Middle frontal gyrus (tissue), 1 donor: ENCODE measurements around the gene KLHDC7B.

Experiments used
- DNase-seq: peaks from one replicate; pipeline ENCODE4 v3.0.0-alpha.2; 2015; ENCODE audit warnings: low spot score; ENCODE audit errors: extremely low spot score

The KLHDC7B gene

DNA sequence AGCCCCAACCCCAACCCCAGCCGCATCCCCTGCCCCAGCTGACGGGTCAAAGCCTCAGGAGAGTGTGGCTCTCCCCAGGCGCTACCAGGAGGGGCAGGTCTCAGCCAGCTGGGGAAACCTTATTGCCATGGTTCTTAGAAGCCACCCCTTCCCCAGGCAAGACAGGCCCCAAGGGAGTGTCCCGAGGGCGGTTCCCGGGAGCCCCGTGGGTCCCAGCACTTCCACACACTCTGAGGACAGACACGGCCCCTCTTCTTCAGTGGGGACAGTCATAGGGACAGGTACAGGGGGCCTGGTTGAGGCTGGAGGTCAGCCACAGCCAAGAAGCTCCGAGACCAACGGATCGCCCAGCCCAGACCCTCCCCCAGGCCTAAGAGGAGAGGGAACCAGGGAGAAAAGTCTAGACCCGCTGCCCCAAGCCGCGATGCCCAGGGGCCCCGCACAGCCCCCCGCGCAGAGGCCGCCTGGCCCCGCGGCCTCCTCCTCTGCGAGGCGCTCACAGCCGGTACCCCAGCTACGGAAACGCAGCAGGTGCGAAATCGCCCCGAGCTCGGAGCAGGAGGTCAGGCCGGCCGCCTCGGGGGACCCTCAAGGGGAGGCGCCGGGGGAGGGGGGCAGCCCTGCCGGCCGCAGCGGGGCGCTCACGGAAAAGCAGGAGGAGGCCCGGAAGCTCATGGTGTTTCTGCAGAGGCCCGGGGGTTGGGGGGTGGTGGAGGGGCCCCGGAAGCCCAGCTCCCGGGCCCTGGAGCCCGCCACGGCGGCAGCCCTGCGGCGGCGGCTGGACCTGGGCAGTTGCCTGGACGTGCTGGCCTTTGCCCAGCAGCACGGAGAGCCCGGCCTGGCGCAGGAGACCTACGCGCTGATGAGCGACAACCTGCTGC is 2.6 kb downstream of the KLHDC7B start:
- DNase-seq: no peak

DNA sequence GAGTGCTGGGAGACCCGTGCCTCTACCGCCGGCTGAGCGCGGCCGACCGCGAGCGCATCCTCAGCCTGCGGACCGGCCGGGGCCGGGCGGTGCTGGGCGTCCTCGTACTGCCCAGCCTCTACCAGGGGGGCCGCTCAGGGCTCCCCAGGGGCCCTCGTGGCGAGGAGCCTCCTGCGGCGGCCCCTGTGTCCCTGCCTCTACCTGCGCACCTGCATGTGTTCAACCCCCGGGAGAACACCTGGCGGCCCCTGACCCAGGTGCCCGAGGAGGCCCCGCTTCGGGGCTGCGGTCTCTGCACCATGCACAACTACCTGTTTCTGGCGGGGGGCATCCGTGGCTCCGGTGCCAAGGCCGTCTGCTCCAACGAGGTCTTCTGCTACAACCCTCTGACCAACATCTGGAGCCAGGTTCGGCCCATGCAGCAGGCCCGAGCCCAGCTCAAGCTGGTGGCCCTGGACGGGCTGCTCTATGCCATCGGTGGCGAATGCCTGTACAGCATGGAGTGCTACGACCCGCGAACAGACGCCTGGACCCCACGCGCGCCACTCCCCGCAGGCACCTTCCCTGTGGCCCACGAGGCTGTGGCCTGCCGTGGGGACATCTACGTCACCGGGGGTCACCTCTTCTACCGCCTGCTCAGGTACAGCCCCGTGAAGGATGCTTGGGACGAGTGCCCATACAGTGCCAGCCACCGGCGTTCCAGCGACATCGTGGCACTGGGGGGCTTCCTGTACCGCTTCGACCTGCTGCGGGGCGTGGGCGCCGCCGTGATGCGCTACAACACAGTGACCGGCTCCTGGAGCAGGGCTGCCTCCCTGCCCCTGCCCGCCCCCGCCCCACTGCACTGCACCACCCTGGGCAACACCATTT is 3.5 kb downstream of the KLHDC7B start:
- no peak for DNase-seq

- no peak for DNase-seq
Observed at GRCh38 chr22:50550395-50550794, 4.7 kb downstream of the KLHDC7B start.

DNA sequence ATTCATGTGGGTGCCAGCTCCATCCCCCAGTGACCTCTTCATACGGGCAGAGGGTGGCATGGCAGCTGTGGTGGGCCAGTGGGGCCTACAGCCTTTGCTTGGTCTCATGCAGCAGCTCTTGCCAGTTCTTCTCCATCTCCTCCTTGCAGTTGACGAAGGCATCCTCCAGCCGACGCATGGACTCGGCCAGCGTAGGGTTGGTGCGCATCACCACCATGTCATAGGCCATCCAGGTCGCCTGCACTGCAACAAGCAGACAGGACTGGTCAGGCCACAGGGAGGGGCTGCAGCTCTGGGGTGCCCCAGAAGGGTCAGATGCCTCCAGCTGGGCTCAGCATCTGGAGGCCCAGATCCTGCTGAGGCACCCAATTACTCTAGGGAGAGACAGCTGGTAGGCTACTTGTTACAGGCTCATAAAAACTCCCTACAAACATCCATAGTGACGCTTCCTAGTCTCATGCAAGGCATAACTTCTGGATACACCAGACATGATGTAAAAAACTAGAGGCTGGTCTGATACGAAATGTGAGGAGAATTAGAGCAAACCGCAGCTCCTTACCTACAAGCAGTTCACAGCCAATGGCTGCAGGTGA is 5.6 kb downstream of the KLHDC7B start:
- no peak for DNase-seq

DNA sequence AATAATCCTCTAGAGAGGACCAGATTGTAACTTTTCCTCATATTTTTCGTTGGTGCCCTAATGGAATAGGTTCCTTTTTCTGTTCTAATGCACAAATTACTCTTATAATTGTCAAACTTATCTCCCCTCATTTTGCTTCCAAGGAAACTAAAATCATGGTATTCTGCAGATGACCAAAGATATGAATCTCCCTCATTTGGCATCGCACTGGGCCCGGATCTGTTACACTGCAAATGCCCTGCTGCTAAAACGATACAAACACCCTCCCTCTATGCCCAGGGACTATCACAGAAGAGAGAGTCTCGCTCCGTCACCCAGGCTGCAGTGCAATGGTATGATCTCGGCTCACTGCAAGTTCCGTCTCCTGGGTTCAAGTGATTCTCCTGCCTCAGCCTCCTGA is 7.6 kb downstream of the KLHDC7B start:
- DNase-seq: no peak

DNA sequence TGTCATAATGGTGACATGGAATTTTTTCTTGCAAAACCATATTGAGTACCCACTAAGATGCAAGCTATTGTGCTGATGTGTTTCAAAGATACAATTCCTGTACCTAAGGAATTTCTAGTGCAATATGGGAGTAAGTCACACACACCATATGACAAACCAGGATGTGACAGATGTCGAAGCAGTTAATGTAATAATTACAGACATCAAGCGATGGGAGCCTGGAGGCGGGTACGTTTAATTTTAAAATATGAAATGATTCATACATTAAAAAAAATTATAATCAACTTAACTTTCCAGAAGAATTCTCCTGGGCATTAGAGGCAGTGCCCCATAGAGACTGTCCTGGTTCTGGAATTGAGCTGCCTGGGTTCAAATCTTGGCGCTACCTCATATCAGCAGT is 11.0 kb downstream of the KLHDC7B start:
- no peak for DNase-seq

DNA sequence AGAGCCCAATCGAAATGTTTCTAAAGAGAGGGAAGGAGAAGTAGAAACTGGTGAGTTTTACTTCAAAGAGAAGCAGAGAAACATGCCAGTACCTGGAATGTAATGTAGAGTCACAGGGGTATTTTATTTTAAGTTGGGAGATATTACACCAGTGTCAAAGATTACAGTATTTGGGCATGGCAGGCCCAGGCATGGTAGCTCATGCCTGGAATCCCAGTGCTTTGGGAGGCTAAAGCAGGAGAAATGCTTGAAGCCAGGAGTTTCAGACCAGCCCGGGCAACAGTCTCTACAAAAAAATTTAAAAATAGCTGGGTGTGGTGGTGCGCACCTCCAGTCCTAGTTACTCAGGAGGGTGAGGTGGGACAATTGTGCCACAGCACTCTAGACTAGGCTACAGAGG is 14.3 kb downstream of the KLHDC7B start:
- DNase-seq: no peak

DNA sequence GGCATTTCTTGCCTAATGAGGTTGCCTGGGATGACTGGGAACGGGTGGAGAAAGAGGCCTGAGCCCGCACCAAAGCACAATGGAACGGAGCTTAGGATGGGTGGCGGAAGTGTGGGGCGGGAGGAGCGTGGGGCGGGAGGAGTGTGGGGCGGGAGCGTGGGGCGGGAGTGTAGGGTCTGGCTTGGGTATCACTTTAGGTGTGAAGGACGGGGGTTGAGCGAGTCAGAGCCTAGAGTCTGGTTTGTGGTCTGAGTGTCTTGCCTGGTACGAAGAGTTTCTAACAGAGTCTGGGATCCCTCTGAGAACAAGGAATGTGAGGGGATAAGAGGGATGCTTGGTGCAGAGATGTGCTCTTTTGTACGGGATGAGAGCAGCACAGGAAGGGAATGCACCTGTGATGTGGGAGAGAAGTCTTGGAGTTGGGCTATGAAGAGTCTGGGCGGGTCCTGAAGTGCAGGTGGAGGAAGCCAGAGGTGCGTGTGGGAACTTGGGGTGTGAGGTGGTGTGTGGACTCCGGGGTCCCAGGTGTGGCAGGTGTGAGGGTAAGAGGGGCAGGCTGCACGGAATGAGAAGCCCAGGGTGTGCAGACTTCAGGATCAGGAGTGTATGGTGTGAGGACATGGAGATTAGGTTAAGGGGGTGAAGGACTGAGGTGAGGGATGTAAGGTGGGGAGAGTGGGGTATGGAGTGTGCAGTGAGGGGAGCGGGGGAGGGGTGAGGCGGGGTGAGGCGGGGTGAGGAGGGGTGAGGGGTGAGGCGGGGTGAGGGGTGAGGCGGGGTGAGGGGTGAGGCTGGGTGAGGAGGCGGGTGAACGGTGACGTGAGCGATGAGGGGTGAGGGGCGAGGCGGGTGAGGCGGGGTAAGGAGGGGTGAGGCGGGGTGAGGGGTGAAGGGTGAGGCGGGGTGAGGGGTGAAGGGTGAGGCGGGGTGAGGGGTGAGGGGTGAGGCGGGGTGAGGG is 16.0 kb downstream of the KLHDC7B start:
- DNase-seq: no peak

GRCh38 chr22:50562523-50563412 is 17.1 kb downstream of the KLHDC7B start, which contains the start of gene SYCE3:
Gene SYCE3 (minus strand): TSS chr22:50562919. CDS start chr22:50556405, 6,514 bp downstream.
- DNase-seq: peak; percentile 93

DNA sequence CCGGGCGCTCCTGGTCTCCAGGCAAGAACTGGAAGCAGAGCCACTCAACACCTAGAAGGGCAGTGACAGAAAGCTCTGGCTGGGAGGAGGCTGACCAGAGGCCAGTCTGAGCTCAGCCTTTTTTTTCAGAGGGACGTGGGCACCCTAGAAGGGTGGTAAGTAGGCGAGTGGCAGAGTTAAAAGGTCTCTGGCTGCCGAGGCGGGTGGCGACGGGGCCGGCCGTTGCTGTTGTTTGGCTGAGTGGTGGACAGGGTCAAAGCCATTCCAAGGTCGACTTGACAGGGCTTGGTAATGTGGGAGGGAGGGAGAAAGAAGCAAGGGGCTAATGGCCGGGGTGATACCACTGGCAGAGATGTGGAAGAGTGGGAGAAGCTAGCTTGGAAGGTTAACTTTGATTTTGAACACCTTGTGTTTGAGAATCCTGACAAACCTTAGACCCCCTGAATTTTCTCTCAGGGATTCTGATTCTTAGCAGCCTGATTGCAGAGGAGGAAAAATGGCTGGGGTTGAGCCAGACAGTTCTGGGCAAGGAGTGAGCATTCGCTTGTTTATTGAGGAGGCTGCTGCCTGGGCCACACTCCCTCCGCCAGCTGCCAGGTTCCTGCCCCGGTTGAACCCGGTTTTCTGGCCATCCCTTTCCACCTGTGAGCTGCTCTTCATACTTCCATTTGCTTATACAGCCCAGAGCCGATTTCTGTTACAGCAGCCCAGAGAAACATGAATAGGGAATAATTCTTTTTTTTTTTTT is 17.9 kb downstream of the KLHDC7B start:
- no peak for DNase-seq

- DNase-seq: no peak
Observed at GRCh38 chr22:50564289-50564688, 18.6 kb downstream of the KLHDC7B start.

- DNase-seq: no peak
Observed at GRCh38 chr22:50567721-50568252, 22.1 kb downstream of the KLHDC7B start.

DNA sequence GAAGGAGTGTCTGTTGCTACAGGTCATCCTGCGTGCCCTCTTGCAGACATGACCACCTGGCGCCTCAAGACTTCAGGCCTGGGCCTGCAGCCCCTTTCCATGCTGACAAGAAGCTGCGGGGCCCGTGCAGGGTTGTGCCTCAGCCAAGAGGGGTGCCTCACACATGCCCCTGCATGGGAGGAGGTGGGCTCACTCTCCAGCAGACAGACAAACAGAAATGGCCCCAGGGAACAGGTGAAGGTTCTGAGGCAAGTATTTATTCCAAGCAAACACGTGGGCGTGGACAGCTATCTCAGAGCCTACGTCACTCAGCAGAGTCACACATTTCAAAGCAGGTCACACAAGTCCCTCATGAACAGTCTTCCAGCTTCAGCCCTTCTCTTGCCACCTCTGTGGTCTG is 22.9 kb downstream of the KLHDC7B start:
- no peak for DNase-seq

DNA sequence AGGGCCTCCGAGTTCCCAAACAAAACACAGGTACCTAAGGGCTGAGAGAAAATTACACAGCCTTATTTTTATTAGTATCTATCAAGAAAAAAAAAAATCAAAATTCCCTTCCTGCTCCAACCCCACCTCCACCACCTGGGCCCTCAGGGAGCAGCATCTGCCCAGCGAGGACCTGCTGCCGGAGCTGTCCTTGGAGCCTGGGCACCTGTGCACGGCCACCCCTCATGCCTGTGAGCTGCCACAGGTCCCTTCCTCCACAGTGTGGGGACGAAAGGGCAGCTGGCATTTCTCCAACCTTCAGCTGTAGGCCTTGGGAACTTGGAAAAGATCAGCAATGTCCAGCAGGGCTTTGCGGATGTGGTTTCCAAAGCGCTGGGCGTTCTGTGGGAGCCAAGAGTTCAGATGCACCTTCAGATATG is 23.4 kb downstream of the KLHDC7B start:
- no peak for DNase-seq

DNA sequence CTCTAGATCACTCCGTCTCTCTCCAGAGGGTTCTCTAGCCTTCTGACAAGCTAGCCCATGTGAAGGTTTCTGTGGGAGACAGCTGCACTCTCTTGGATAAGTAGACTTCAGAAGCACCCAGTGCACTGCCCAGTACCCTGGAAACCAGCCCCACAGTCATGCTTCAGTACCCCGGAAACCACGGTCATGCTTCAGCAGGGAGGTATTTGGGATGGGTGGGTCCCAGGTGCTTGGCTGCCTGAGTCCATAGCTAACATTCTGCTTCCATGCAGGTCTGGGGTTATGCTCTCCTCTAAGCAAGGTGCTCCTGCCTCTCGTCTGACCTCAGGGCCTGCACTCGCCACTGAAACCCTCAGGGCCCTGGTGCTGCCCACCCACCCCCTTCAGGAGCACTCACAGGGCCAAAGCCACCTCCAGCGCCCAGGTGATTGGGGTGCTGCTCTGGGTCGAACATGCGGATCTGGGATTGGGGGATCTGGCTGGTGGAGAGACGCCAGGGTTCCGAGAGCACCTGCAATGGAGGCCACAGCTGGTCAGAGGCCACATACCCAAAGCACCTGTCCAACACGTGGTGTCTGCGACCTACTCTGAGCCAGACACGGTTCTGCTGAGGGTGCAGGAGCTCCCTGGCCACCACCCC is 24.3 kb downstream of the KLHDC7B start:
- no peak for DNase-seq

GRCh38 chr22:50570861-50571260 is 25.2 kb downstream of the KLHDC7B start:
- DNase-seq: no peak

DNA sequence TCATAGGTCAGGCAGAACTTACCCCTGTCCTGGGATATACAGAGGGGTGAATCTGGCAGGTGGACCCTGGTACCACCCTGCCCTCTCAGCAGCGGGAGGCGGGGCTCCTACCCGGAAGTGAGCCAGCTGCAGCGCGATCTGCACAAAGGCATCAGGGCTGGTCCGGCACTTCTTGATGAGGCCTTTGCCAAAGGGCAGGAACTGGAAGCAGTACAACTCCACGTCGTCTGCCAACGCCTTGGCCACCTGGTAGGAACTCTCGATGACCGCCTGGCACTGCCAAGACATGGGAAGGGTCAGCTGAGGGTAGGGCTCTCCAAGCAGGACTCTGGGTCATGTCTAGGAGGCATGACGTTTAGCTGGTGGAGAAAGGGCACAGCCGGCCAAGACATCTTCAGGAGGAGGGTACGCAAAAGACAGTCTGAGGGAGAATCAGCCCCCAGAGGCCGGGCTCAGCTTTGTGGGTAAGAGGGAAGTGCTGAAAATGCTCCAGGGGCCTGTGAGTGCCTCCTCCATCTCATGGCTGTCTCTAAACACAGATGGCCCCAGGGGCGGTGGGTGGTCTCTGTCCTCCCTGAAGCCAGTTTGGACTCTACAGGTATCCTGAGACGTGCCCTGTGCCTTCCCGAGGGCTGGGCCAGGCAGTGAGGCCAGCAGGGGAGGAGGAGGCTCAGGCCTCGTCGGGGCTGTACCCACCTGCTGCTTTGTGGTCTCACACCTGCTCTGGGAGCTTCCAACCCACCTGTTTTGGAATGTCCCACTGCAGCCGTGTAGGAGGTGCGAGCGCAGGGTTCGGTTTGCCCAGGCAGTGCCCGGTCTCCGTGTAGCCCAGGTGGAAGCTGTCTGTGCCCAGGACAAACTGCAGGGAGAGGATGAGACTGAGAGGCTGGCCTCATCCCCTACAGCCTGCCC is 25.8 kb downstream of the KLHDC7B start:
- no peak for DNase-seq
